ENCODE measurements around the gene BUD13.

The BUD13 gene

GRCh38 chr11:116750070-116750718, 22.6 kb downstream of the BUD13 start:
- DNase-seq = no peak
- TF ChIP-seq POLR2A (IDR thresholded peaks at IDR 0.05; ENCODE audit: low read length) (no peak), GATA1 (IDR thresholded peaks at IDR 0.05; ENCODE audit: low read depth, low read length) (no peak)

DNA sequence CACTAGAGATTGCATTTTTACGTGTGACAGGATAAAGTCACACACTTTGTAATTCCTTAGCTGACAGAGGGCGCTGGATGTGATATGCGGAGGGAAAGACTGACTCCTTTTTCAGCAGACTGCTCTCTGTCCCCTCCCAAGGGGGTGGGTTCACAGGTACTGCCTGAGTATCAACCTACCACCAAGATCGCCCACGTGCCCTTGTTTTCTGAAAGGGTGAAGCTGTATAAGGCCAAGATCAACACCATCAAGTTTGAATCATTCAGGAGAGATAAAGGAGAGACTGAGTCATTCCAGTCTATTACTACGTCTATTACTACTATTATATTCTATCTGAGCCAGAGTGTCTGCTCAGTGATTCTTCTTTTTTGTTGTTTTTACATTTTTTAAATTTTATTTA, 30.7 kb downstream of the BUD13 start:
- no peak for DNase-seq
- no peak for TF ChIP-seq GATA1 (IDR thresholded peaks at IDR 0.05; ENCODE audit: low read depth, low read length)
- no peak for TF ChIP-seq POLR2A (IDR thresholded peaks at IDR 0.05; ENCODE audit: low read length)

DNA sequence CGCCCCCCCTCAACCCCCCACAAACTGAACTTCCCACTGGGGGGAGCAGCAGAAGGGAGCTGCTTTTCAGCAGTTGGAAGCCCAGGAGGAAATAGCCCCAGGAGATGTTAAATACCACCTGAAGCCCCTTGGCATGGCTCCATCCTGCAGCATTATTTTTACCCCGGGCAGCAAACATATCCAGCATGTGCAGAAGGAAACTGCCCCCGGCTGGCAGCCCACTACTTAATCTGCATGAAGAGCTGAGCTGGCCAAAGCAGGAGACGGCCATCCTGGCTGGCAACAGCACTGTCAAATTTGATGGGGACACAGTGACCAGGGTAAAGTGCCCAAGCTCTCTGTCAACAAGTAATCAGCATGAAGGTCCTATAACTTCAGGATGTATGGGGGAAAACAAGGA, 32.0 kb downstream of the BUD13 start:
- DNase-seq = no peak
- no peak for TF ChIP-seq POLR2A (IDR thresholded peaks at IDR 0.05; ENCODE audit: low read length)
- TF ChIP-seq GATA1 (IDR thresholded peaks at IDR 0.05; ENCODE audit: low read depth, low read length) = no peak

GRCh38 chr11:116738975-116739374, 33.8 kb downstream of the BUD13 start:
- TF ChIP-seq POLR2A (IDR thresholded peaks at IDR 0.05; ENCODE audit: low read length) (no peak), GATA1 (IDR thresholded peaks at IDR 0.05; ENCODE audit: low read depth, low read length) (no peak)
- no peak for DNase-seq

- TF ChIP-seq POLR2A (IDR thresholded peaks at IDR 0.05; ENCODE audit: low read length) (no peak), GATA1 (IDR thresholded peaks at IDR 0.05; ENCODE audit: low read depth, low read length) (no peak)
- peak; percentile 8 to 10 for DNase-seq
These were observed 36.0 kb downstream of the BUD13 start for GRCh38 chr11:116736763-116737162.

GRCh38 chr11:116733969-116734508, 38.7 kb downstream of the BUD13 start:
- TF ChIP-seq GATA1 (IDR thresholded peaks at IDR 0.05; ENCODE audit: low read depth, low read length) (no peak), POLR2A (IDR thresholded peaks at IDR 0.05; ENCODE audit: low read length) (no peak)

DNA sequence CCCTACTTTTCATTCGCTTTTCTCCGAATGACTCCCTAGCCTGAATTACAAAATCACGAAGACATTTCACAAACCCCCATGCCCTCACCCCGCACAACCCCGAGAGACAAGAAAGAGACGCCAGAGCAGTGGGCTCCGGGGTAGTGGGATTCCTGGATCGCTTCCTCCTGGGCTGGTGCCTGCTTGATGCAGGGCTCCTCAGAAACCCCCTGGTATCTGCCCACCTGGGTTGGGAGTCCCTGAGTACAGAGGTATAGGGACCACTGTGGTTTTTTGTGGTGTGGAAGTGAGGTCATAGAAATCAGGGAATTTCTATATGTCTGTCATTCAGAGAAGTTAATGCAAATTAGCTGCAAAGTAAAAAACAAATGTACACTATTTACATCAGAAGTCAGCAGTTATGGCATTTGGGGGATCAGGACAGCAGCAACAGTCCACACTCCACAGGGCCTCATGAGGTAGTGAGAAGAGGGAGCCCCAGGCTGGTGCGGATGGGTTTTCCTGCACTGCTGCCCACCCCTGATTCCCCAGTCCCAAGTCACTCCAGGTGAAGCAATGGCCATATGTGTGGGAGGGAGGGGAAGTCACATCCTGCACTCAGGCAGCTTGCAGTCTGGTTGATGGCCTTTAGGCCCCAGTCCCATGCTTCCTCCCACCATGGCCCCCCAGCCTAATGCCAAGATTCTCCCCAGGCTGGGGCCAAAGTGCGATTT, 39.6 kb downstream of the BUD13 start:
- TF ChIP-seq POLR2A (IDR thresholded peaks at IDR 0.05; ENCODE audit: low read length) (no peak), GATA1 (IDR thresholded peaks at IDR 0.05; ENCODE audit: low read depth, low read length) (no peak)
- DNase-seq = no peak

More at GRCh38 chr11:116733969-116734508, 38.7 kb downstream of the BUD13 start:
- DNase-seq = no peak

GRCh38 chr11:116732271-116733042, 40.3 kb downstream of the BUD13 start:
- TF ChIP-seq GATA1 (IDR thresholded peaks at IDR 0.05; ENCODE audit: low read depth, low read length) = no peak
- no peak for TF ChIP-seq POLR2A (IDR thresholded peaks at IDR 0.05; ENCODE audit: low read length)
- peak; percentile 59 to 77 for DNase-seq

DNA sequence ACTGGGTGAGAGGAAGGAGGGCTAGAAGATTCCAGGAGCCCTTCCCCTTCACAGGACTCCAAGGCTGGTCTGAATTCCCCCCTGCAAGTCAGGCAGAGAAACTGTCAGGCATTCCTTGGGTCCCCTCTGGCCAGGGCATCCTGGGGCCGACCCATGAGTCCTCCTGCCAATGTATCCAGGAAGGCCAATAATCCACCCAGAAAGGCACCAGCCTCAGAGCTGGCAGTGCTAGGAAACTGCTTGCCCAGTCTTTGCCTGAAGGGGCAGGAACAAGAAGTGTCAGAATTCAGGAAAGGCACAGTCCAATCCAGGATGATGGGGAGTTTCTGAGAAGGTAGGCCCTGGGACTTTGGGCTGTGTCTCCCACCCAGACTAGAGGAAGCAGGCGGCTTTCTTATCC, 41.0 kb downstream of the BUD13 start:
- DNase-seq = no peak
- no peak for TF ChIP-seq POLR2A (IDR thresholded peaks at IDR 0.05; ENCODE audit: low read length)

GRCh38 chr11:116731097-116731761, 41.6 kb downstream of the BUD13 start:
- no peak for TF ChIP-seq GATA1 (IDR thresholded peaks at IDR 0.05; ENCODE audit: low read depth, low read length)
- no peak for TF ChIP-seq POLR2A (IDR thresholded peaks at IDR 0.05; ENCODE audit: low read length)
- no peak for DNase-seq

- TF ChIP-seq POLR2A (IDR thresholded peaks at IDR 0.05; ENCODE audit: low read length) (no peak), GATA1 (IDR thresholded peaks at IDR 0.05; ENCODE audit: low read depth, low read length) (no peak)
- no peak for DNase-seq
These were observed 42.2 kb downstream of the BUD13 start for GRCh38 chr11:116730601-116731000.

GRCh38 chr11:116730241-116730561, 42.6 kb downstream of the BUD13 start:
- TF ChIP-seq POLR2A (IDR thresholded peaks at IDR 0.05; ENCODE audit: low read length) = no peak
- no peak for TF ChIP-seq GATA1 (IDR thresholded peaks at IDR 0.05; ENCODE audit: low read depth, low read length)
- DNase-seq = no peak

DNA sequence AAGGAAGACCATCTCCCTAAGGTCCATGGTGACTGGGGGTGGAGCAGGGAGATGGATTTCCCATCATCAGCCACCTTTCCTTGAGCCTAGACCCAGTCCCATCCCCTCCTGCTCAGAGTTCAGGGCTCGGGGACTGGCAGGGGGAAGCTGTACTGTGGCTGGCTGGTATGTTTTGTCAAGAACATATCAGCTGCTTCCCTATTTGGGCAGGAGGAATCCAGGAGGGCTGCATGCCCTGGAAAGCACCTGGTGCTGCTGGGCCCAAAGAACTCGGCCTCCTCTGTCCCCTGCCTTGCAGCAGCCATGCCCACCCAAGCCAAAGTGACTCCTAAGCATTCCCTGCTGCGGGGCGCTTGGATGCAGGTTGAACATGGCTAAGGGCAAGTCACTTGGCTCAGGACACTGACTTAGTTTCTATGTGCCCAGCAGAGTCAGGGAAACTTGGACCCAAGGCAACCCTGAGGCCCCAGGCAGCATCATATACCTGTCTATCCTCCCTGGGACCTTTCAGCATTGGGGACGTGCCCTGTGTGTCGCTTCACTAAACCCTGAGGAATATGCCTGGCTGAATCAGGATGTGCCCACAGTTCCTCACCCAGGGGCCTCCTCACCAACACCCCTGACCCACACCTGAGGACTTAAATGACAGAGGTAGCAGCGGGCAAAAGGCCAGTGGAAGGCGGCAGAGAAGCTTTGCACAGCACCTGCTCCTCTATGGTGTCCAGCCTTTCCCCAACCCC, 43.1 kb downstream of the BUD13 start:
- DNase-seq = no peak
- TF ChIP-seq GATA1 (IDR thresholded peaks at IDR 0.05; ENCODE audit: low read depth, low read length) (no peak), POLR2A (IDR thresholded peaks at IDR 0.05; ENCODE audit: low read length) (no peak)
